Kidney epithelial cell (primary cell): ENCODE data around the gene ALDH7A1. TPM values are rescaled to one million over a fixed set of nuclear protein-coding genes. Genes with fewer than 3 reads are reported as not detected.

ENCODE experiments used
- DNase-seq: peaks from one replicate; pipeline ENCODE4 v3.0.0-alpha.2; 2010; ENCODE audit warnings: low read depth
- H3K27me3 ChIP-seq: 2 replicates; pipeline ENCODE4 v1.6.0; 2011; ENCODE audit warnings: low read length; ENCODE audit not compliant: control insufficient read depth, insufficient read depth
- H3K36me3 ChIP-seq: 2 replicates; pipeline ENCODE4 v1.5.1; 2011; ENCODE audit warnings: low read length; ENCODE audit not compliant: control insufficient read depth, insufficient read depth
- H3K4me3 ChIP-seq: 2 replicates; pipeline ENCODE4 v1.5.1; 2011; ENCODE audit warnings: low read depth, mild to moderate bottlenecking, control low read depth, low read length
- total RNA-seq: library from RNA; depleted of rRNA; stranded (reverse); fragments of >200 nt; gene quantifications from 2 replicates; pipeline ENCODE4 v1.2.3, GENCODE V29; 2015
- TF ChIP-seq, protein P1 (sequence below): IDR thresholded peaks from 2 replicates; pipeline ENCODE4 v1.5.1; 2011; ENCODE audit warnings: mild to moderate bottlenecking, moderate library complexity, low read length, control low read depth, inconsistent platforms; ENCODE audit not compliant: insufficient read depth, poor library complexity, severe bottlenecking

Gene ALDH7A1
- total RNA-seq, 1 donor from 2014 or later, result 35.2 TPM

GRCh38 chr5:126536874-126537273 is 58.1 kb downstream of the ALDH7A1 start:
- no peak for DNase-seq
- H3K27me3 ChIP-seq, result no peaks in the 10 kb centered on the region
- H3K36me3 ChIP-seq, result no peaks in the 10 kb centered on the region
- TF ChIP-seq, protein P1, sequence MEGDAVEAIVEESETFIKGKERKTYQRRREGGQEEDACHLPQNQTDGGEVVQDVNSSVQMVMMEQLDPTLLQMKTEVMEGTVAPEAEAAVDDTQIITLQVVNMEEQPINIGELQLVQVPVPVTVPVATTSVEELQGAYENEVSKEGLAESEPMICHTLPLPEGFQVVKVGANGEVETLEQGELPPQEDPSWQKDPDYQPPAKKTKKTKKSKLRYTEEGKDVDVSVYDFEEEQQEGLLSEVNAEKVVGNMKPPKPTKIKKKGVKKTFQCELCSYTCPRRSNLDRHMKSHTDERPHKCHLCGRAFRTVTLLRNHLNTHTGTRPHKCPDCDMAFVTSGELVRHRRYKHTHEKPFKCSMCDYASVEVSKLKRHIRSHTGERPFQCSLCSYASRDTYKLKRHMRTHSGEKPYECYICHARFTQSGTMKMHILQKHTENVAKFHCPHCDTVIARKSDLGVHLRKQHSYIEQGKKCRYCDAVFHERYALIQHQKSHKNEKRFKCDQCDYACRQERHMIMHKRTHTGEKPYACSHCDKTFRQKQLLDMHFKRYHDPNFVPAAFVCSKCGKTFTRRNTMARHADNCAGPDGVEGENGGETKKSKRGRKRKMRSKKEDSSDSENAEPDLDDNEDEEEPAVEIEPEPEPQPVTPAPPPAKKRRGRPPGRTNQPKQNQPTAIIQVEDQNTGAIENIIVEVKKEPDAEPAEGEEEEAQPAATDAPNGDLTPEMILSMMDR, result no peak
- no peak overlapping the region for H3K4me3 ChIP-seq

DNA sequence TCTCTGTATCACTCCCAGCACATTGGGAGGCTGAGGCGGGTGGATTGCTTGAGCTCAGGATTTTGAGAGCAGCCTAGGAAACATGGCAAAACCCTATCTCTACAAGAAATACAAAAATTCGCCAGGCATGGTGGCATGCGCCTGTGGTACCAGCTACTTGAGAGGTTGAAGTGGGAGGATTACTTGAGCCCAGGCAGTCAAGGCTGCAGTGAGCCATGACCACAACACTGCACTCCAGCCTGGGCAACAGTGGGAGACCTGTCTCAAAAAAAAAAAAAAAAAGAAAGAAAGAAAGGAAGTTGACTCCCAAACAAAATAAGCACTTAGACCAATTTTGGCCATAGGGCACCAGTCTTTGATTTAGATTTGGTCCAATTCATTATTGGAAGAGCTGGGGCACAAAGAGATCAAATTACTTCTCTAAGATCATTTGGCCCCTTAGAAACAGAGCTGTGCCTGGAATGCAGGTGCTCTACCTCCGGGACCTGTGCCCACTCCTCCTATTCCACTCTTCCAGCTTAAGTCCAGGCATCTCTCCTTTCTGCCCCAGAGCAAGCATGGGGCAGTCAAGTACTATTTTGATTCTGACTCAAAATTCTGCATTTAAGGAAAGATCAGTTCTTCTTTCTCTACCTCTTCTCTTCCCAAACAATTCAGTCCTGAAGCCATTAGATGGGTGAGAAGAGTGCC is 59.0 kb downstream of the ALDH7A1 start:
- TF ChIP-seq, protein P1, result no peak

DNA sequence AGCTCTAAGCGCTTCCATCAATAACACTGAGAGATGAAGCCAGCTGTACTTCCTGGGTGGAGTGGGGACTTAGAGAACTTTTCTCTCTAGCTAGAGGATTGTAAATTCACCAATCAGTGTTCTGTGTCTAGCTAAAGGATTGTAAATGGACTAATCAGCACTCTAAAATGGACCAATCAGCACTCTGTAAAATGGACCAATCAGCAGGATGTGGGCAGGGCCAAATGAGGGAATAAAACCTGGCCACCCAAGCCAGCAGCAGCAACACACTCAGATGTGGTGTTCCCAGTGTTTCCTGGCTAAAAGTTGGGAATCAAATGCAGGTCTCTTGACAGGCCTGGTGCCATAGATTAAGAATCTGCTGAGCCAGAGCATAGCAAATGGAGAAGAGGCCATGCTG is 60.5 kb downstream of the ALDH7A1 start:
- Histone ChIP-seq H3K36me3 (no peaks in the 10 kb centered on the region), H3K27me3 (no peaks in the 10 kb centered on the region), H3K4me3 (no peak overlapping the region)
- no peak for DNase-seq
- TF ChIP-seq, protein P1, result no peak

More for the DNA sequence above, 59.0 kb downstream of the ALDH7A1 start:
- H3K36me3 ChIP-seq, result no peaks in the 10 kb centered on the region
- H3K4me3 ChIP-seq, result no peak overlapping the region
- no peak for DNase-seq
- H3K27me3 ChIP-seq, result no peaks in the 10 kb centered on the region

GRCh38 chr5:126531543-126532120 is 63.4 kb downstream of the ALDH7A1 start:
- Histone ChIP-seq H3K36me3 (no peaks in the 10 kb centered on the region), H3K27me3 (no peaks in the 10 kb centered on the region), H3K4me3 (no peak overlapping the region)
- TF ChIP-seq, protein P1, result no peak
- no peak for DNase-seq

DNA sequence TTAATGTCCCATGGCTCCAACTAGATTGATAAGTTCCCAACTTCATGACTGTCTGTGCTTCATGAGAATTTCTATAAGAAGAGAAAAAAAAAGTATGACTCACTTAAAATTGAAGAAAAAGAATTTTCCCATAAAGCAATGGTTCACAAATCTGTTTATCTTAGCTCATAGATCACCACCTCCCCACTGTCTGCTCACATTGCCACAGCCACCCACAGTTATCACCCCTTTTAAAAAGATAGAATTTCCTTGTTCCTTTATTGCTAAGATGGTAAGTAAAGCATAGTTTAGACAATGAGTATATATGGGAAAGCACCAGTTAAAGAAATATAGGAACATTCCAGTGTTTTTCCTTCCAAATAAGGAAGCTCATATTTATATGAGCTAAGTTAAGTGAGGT is 67.1 kb downstream of the ALDH7A1 start:
- TF ChIP-seq, protein P1, result no peak
- no peak for DNase-seq
- H3K4me3 ChIP-seq, result no peak overlapping the region
- no peaks in the 10 kb centered on the region for H3K36me3 ChIP-seq
- no peaks in the 10 kb centered on the region for H3K27me3 ChIP-seq
